K562 (cell line): ENCODE measurements around the gene ACACB. TPM values are rescaled to one million over a fixed set of nuclear protein-coding genes. Genes with fewer than 3 reads are reported as not detected.

Experiments used
- ATAC-seq: fragments of 200-7000 bp; cut with Tn5 transposase; 3 replicates; pipeline ENCODE4 v1.9.1; 2020; ENCODE audit warnings: moderate library complexity
- BruUV-seq: library from RNA; stranded (reverse); fragments of 400-500 nt; replicated peaks from 2 replicates; lab custom pipeline; 2021; lab: Mats Ljungman, UMichigan
- CTCF ChIA-PET: fragments of 300-600 bp; formaldehyde crosslinking; extraction: SDS; loops from one replicate; lab custom pipeline; 2021; ENCODE audit warnings: low intra/inter-chr PET ratio; lab: Yijun Ruan, JAX
- POLR2A ChIA-PET: fragments of 300-600, 350-650 bp; sonication (Branson Sonifier 250); formaldehyde crosslinking; extraction: SDS; loops from one replicate; lab custom pipeline; 2021; ENCODE audit warnings: antibody characterized with exemption, inconsistent platforms; lab: Yijun Ruan, JAX
- DNase-seq, 4 experiments: peaks; one replicate each; pipeline versions ENCODE4 v3.0.0 to v3.0.0-alpha.2; 2011 to 2018; ENCODE audit warnings: low spot score in 3 of 4, mixed read lengths in 3 of 4; ENCODE audit errors: extremely low read depth in 1 of 4
- FAIRE-seq: peaks from 2 replicates; lab custom pipeline; 2011; peaks lifted over from hg19 to GRCh38; lab: Jason Lieb, UNC
- H2AFZ ChIP-seq: 2 replicates; pipeline ENCODE4 v1.6.0; 2011; ENCODE audit warnings: low read depth, low read length, control low read depth, inconsistent platforms
- H3K27ac ChIP-seq: fragments of 200-600 bp; 3 replicates; pipeline ENCODE4 v1.8.0; 2011; ENCODE audit warnings: low read depth, mild to moderate bottlenecking, control low read depth, inconsistent platforms, low read length, moderate library complexity, mixed read lengths; ENCODE audit errors: extremely low read depth
- H3K27me3 ChIP-seq, 2 experiments: fragments of 300-600 bp in 1 of 2; 2 replicates in 1 of 2; 3 replicates in 1 of 2; pipeline versions ENCODE4 v1.6.0 to v1.8.0; 2011; ENCODE audit warnings: inconsistent platforms in 2 of 2, low read length in 2 of 2, mild to moderate bottlenecking in 1 of 2, mixed read lengths in 1 of 2, moderate library complexity in 1 of 2; ENCODE audit not compliant: control insufficient read depth in 2 of 2, insufficient read depth in 2 of 2
- H3K36me3 ChIP-seq: fragments of 300-600 bp; 3 replicates; pipeline ENCODE4 v1.8.0; 2011; ENCODE audit warnings: mild to moderate bottlenecking, low read length, inconsistent platforms; ENCODE audit not compliant: control insufficient read depth, insufficient read depth
- H3K4me1 ChIP-seq, 2 experiments: fragments of 200-600 bp in 1 of 2; replicated peaks in 1 of 2; 2 replicates in 1 of 2; 3 replicates in 1 of 2; pipeline versions ENCODE4 v1.5.1 to v1.8.0; 2011; ENCODE audit warnings: inconsistent platforms in 2 of 2, low read length in 2 of 2, mild to moderate bottlenecking in 1 of 2, mixed read lengths in 1 of 2, moderate library complexity in 1 of 2; ENCODE audit not compliant: control insufficient read depth in 2 of 2, insufficient read depth in 2 of 2
- H3K4me2 ChIP-seq: 2 replicates; pipeline ENCODE4 v1.6.1; 2011; ENCODE audit warnings: low read length, control low read depth, inconsistent platforms, mixed read lengths; ENCODE audit not compliant: insufficient read depth
- H3K4me3 ChIP-seq: fragments of 200-600 bp; sonication (generic), shearing (Covaris generic); 2 replicates; pipeline ENCODE4 v1.5.1; 2016; ENCODE audit warnings: control low read depth, inconsistent platforms
- H3K79me2 ChIP-seq: fragments of 200-600 bp; 3 replicates; pipeline ENCODE4 v1.8.0; 2011; ENCODE audit warnings: low read length, inconsistent platforms; ENCODE audit not compliant: control insufficient read depth, insufficient read depth
- H3K9ac ChIP-seq, 2 experiments: 2 replicates each; pipeline versions ENCODE4 v1.6.0 to v1.6.1; 2011; ENCODE audit warnings: low read depth in 2 of 2, low read length in 2 of 2, control low read depth in 1 of 2, inconsistent platforms in 1 of 2, mild to moderate bottlenecking in 1 of 2, mixed read lengths in 1 of 2; ENCODE audit not compliant: insufficient read depth in 1 of 2
- H3K9me1 ChIP-seq: one replicate; pipeline ENCODE4 v1.6.0; 2011; ENCODE audit warnings: inconsistent platforms, mild to moderate bottlenecking, low read length, moderate library complexity; ENCODE audit not compliant: control insufficient read depth, insufficient read depth
- H3K9me3 ChIP-seq: replicated peaks from 2 replicates; pipeline ENCODE4 v1.5.1; 2011; ENCODE audit warnings: low read depth, low read length, inconsistent platforms; ENCODE audit not compliant: control insufficient read depth, insufficient read depth
- H4K20me1 ChIP-seq: replicated peaks from 2 replicates; pipeline ENCODE4 v1.6.1; 2011; ENCODE audit warnings: low read length, inconsistent platforms, mixed read lengths; ENCODE audit not compliant: control insufficient read depth, insufficient read depth
- CEBPG ChIP-seq, 3 experiments: fragments of 200-800 bp in 1 of 3; sonication (Bioruptor generic) in 1 of 3; sonication (generic) in 1 of 3; formaldehyde crosslinking in 1 of 3; IDR thresholded peaks in 2 of 3; conservative IDR thresholded peaks in 1 of 3; 2 replicates each; pipeline versions ENCODE4 v1.6.1 to v1.8.0; 2016 to 2022; ENCODE audit warnings: missing compliant biosample characterization in 2 of 3, missing genetic modification characterization in 2 of 3, mild to moderate bottlenecking in 1 of 3, missing genetic modification reagents in 1 of 3
- CGGBP1 ChIP-seq: fragments of 250-450 bp; sonication (Bioruptor Pico); IDR thresholded peaks from 2 replicates; pipeline ENCODE4 v1.9.0; 2021; ENCODE audit warnings: mild to moderate bottlenecking
- CREM ChIP-seq: IDR thresholded peaks from 2 replicates; pipeline ENCODE4 v1.6.1; 2014; ENCODE audit warnings: antibody characterized with exemption, low read depth
- DDX20 ChIP-seq: fragments of 450-650 bp; IDR thresholded peaks from 2 replicates; pipeline ENCODE4 v1.6.1; 2016; ENCODE audit warnings: missing genetic modification characterization, low read depth, mild to moderate bottlenecking, missing compliant biosample characterization, moderate library complexity
- DIDO1 ChIP-seq: fragments of 450-650 bp; IDR thresholded peaks from 2 replicates; pipeline ENCODE4 v1.6.1; 2016; ENCODE audit warnings: low read depth, missing biosample characterization, missing genetic modification characterization
- E2F3 ChIP-seq: fragments of 250-450 bp; sonication (Bioruptor Pico); IDR thresholded peaks from 2 replicates; pipeline ENCODE4 v1.4.0; 2020; ENCODE audit warnings: mild to moderate bottlenecking
- ETV5 ChIP-seq: sonication (generic); formaldehyde crosslinking; IDR thresholded peaks from 2 replicates; pipeline ENCODE4 v1.4.0; 2020; ENCODE audit warnings: low read depth, mild to moderate bottlenecking, missing genetic modification reagents
- JUNB ChIP-seq: fragments of 450-650 bp; formaldehyde crosslinking; conservative IDR thresholded peaks from 2 replicates; pipeline ENCODE4 v1.4.0; 2020; ENCODE audit warnings: mild to moderate bottlenecking
- NR1H2 ChIP-seq: sonication (generic); formaldehyde crosslinking; IDR thresholded peaks from 2 replicates; pipeline ENCODE4 v1.4.0; 2020; ENCODE audit warnings: mild to moderate bottlenecking, missing genetic modification reagents
- SAP30 ChIP-seq: fragments of 200-600 bp; sonication (generic); IDR thresholded peaks from 2 replicates; pipeline ENCODE4 v1.6.1; 2012; ENCODE audit warnings: borderline replicate concordance, low read depth, mild to moderate bottlenecking, moderate library complexity, low read length, control low read depth, inconsistent platforms; ENCODE audit not compliant: insufficient read depth, poor library complexity, severe bottlenecking
- SUPT5H ChIP-seq: fragments of 450-650 bp; IDR thresholded peaks from 2 replicates; pipeline ENCODE4 v1.6.1; 2016
- ZKSCAN1 ChIP-seq: fragments of 150-350 bp; IDR thresholded peaks from 2 replicates; pipeline ENCODE4 v1.6.1; 2016; ENCODE audit warnings: low read depth, low read length
- ZNF311 ChIP-seq: fragments of 250-450 bp; sonication (Bioruptor Pico); IDR thresholded peaks from 2 replicates; pipeline ENCODE4 v1.4.0; 2020; ENCODE audit warnings: mild to moderate bottlenecking, moderate library complexity
- WGBS: fragments of 100-300 bp; shearing (Covaris generic); methylation state at CpG from one replicate; pipeline ENCODE4 v1.1.6; 2016; ENCODE audit warnings: low coverage, mixed read lengths; ENCODE audit not compliant: insufficient coverage; ENCODE audit errors: missing lambda C conversion rate; 5-methylcytosine and 5-hydroxymethylcytosine counted together
- in situ Hi-C: fragments of 300-500 bp; cut with MboI; formaldehyde crosslinking; loops from 4 replicates; pipeline ENCODE4 v1.15.0; 2018; ENCODE audit warnings: inconsistent platforms, mixed read lengths
- intact Hi-C: fragments of 100-400 bp; cut with micrococcal nuclease; formaldehyde crosslinking; loops from 2 replicates; pipeline ENCODE4 v1.14.2; 2022
- polyA plus RNA-seq, 8 experiments: library from polyadenylated mRNA; depleted of rRNA in 4 of 8; stranded (reverse) in 5 of 8; unstranded in 3 of 8; fragments of >200 nt; fragmentation: Nextera tagmentation in 2 of 8; fragmentation: Illumina TruSeq in 1 of 8; extraction: Ambion mirVana in 2 of 8; extraction: Trizol in 1 of 8; gene quantifications; 2 replicates each; pipeline versions ENCODE4 v1.2.1 to v1.2.3, GENCODE V29; 2011 to 2014; ENCODE audit warnings: inconsistent platforms in 1 of 8, missing spikeins in 1 of 8
- total RNA-seq, 7 experiments: library from RNA; depleted of rRNA in 6 of 7; stranded (reverse); fragments of >200 nt in 6 of 7; fragmentation: Illumina TruSeq in 2 of 7; extraction: Trizol in 2 of 7; gene quantifications; 2 replicates each; pipeline versions ENCODE4 v1.2.1 to v1.2.3, GENCODE V29; 2011 to 2021; ENCODE audit warnings: low replicate concordance in 1 of 7

ACACB gene
- total and polyA plus RNA-seq, 9 of the 15 experiments (the other 6 are each of a cell fraction or from before 2014, with no cell fraction given), result 0.10 to 2.5 (median 0.83) TPM

- DNase-seq (no peak), FAIRE-seq (no peak), ATAC-seq (no peak)
- intact Hi-C loops, result no loop called here
- H3K4me1 ChIP-seq, result peaks cover 0 to 4% of the 10 kb centered on the region in 2 experiments; a peak in 1 of 5 replicates
- H3K27me3 ChIP-seq, result peaks cover 3 to 18% of the 10 kb centered on the region in 2 experiments; a peak in 4 of 5 replicates
- H3K4me2 ChIP-seq, result no peak overlapping the region
- H3K36me3 ChIP-seq, result no peaks in the 10 kb centered on the region
- ChIA-PET CTCF (no interaction called here), POLR2A (interaction anchor here (0.8 kb wide), 1 partner anchor 14 kb away, joined by 3 read pairs; no protein-coding TSS in a partner anchor)
- no peaks in the 10 kb centered on the region for H3K79me2 ChIP-seq
- H3K27ac ChIP-seq, result no peak overlapping the region
- no peaks in the 10 kb centered on the region for H3K9me1 ChIP-seq
- H2AFZ ChIP-seq, result no peak overlapping the region
- no peaks in the 10 kb centered on the region for H4K20me1 ChIP-seq
- no peaks in the 10 kb centered on the region for H3K9me3 ChIP-seq
- WGBS, result 22% methylated on average over 14 of the region's 14 CpGs
- in situ Hi-C loops, result no loop called here
- BruUV-seq, result no TSS peak
- no peak overlapping the region for H3K4me3 ChIP-seq
- TF ChIP-seq CREM (no peak), DDX20 (tag) (no peak), DIDO1 (tag) (no peak), NR1H2 (CRISPR knock-in tag) (no peak), SUPT5H (no peak), JUNB (CRISPR knock-in tag) (no peak), CGGBP1 (CRISPR knock-in tag) (no peak), ZNF311 (CRISPR knock-in tag) (no peak), CEBPG (CRISPR knock-in tag; IDR thresholded peaks at IDR 0.05) (no peak), CEBPG (tag; conservative IDR thresholded peaks at IDR 0.05 in 1 of 2, IDR thresholded peaks at IDR 0.05 in 1 of 2) (no peak), E2F3 (no peak), ETV5 (CRISPR knock-in tag) (no peak), SAP30 (no peak), ZKSCAN1 (no peak)
- no peak overlapping the region; a peak in 1 of 4 replicates for H3K9ac ChIP-seq
Measured at GRCh38 chr12:109209082-109209481, 92.7 kb downstream of the ACACB start.
